Left ventricle myocardium superior (tissue), 1 donor: ENCODE results near the gene RNF113B. TPM values are rescaled to one million over a fixed set of nuclear protein-coding genes. Genes with fewer than 3 reads are reported as not detected.

ENCODE experiments used
- ATAC-seq: fragments of 200-7000 bp; cut with Tn5 transposase; one replicate; pipeline ENCODE4 v1.9.1; 2020; ENCODE audit warnings: mild to moderate bottlenecking, moderate library complexity
- DNase-seq: peaks from one replicate; pipeline ENCODE4 v3.0.0-alpha.2; 2020
- intact Hi-C: fragments of 100-400 bp; cut with micrococcal nuclease; formaldehyde crosslinking; loops from one replicate; pipeline ENCODE4 v1.11.0; 2022
- long read RNA-seq: library from polyadenylated mRNA; unstranded; transcript quantifications from one replicate; pipeline ENCODE4 v2.0.0, GENCODE V29; 2021
- total RNA-seq: library from RNA; stranded (reverse); fragmentation: NEBNext Ultra II Directional; extraction: Animal tissue kit (Norgen Biotek cat#: 25700); gene quantifications from one replicate; pipeline ENCODE4 v1.2.1, GENCODE V29; 2021
- donor health status: DM: no; HTN: yes; CAD: no; lungs with severe emphysema.

Gene RNF113B
- not detected for total RNA-seq
- long read RNA-seq = 0 reads

DNA sequence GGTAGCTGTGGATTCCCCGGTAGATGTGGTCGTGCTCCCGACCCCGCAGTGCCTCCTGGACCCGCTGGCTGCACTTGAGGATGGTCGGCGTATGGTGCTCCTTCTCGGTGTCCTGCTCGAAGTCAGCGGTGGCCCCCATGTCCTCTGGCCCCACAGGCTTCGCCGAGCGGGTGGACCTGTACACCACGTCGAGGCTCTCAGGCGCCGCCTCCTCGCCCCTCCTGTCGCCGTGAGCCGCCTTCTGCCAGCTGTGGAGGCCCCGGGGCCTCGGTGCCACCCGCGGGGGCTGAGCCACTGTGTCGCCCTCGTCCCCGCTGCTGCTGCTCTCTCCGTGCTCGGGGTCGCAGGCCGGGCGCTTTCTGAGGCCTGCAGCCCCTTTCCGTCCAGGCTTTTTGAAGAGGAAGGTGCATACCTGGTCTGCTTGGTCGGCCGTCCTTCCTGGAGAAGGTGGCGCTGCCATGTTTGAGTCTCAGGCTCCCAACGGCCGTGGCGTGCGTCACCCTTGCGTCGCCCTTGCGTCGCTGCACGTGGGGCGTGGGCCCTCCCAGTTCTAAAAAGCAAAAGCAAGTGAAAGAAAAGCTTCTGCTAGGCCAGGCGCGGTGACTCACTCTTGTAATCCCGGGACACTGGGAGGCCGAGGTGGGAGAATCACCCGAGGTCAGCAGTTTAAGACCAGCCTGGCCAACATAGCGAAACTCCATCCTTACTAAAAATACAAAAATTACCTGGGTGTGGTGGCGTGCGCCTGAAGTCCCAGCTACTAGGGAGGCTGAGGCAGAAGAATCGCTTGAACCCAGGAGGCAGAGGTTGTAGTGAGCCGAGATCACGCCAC is at the start of gene RNF113B:
TSS of gene RNF113B (minus strand) at position 493 of the 832 bp plus-strand sequence. CDS start at position 460, 33 bp downstream.
- intact Hi-C loops = no loop called here
- DNase-seq (no peak), ATAC-seq (no peak)

DNA sequence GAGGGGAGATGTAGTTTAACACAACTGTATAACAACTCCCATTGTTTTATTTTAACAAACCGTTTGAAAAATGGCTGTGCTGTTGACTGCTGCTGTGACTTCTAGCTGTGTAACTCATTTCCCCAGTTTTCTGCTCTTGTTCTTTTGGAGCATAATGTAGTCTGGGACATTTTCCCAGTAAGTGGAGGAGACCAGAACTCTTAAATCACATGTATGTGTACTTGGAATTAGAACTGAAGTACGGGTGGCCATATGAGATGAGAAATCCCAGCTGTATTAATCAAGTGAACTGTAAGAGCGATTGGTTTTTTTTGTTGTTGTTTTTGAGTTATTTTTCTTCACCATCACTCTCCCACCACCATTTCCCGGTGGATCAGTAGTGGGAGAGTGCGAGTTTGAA is 49.4 kb upstream of the RNF113B start:
- intact Hi-C loops = no loop called here
- DNase-seq = no peak
- no peak for ATAC-seq

DNA sequence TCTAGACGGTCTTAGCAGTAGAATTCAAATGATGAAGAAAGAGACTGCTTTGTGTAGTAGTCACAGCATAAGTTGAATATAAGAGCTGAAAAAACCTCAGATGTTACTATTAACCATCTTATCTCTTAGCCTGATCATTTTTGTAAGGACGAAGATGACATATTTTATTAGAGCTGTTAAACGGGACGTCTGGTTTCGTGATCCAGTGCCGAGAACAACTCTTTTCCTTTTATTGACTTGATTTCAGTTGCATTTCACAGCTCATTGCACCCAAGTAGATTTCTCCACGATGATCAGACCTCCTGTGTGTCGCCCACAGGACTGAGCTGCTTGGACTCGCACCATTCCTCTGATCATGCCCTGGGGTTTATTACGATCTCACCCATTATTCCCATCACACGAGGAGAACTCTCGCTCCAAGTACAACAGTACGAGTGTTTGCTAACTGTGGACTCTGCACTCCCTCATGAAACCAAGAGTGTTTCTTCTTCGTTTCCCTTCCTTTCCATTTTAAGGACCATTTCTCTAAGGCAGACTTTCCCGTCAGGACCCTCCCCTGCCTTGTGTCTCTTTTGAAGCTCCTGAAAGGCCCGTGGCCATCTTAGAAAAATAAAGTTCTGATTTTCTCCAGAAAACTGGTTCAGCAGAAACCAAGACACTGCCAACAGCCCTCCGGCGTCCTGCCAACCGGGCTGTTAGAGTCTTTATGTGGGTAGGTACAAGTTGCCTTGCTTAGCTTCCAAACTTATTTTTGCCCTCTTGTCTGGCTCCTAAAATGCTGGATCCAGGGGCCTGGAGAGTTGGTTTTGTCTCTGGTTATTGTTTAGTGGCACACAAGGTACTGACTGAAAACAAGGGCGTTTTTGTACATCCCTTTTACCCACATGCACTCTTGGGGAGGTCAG is 48.2 kb upstream of the RNF113B start:
- ATAC-seq (no peak), DNase-seq (no peak)
- intact Hi-C loops = no loop called here

DNA sequence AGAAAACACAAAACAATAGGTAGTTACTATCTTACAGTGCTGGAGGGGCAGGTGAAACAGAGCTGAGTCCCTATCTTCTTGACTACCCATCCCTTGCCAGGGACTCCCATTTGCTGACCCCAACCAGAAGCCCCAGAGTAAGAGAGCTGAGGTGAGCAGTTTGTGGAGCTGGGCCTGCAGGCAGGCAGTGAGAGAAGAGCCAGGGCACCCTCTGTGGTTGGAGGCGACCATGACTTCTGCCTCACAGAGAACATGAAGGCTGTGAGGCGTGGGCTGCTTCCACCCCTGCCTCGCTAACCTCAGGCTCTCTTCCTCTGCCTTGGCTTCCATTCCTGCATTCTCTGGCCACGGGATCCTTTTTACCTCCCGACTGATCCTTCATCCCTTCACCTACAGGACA is 47.5 kb upstream of the RNF113B start:
- intact Hi-C loops = no loop called here
- DNase-seq = no peak
- no peak for ATAC-seq

DNA sequence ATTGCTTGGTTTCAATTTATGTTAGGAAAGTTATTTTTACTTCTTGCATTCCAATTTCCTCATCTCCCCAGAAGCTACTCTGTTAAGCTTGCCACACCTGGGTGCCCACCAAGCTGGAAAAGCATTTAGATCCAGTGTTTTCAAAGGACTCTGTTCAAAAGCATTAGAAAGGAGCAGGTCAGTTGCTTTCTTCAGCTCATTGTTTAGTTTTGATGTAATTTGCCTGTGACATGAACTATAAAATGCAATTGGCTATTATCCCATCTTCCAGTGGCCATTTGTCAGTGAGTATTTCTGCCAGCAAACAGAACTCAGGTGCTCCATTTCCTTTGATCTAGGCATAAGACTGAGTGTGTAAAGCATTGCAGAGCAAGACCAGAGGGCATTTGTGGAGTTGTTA is 46.7 kb upstream of the RNF113B start:
- DNase-seq = no peak
- no peak for ATAC-seq
- intact Hi-C loops = no loop called here

DNA sequence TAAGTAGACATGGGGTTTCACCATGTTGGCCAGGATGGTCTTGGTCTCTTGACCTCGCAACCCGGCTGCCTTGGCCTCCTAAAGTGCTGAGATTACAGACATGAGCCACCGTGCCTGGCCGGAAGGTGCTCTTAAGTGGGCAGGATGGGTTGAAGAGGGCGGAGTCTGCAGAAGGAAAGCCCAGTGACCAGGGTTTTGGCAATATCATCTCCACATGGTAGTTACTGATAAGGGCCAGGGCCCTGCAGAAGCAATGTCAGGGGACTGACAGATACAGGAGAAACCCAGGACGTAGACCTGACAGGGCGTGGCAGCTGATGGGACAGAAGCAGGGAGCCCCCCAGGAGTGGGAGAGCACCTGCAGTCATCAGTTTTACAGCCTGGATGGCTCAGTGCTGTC is 45.7 kb upstream of the RNF113B start:
- intact Hi-C loops = no loop called here
- ATAC-seq (no peak), DNase-seq (no peak)

DNA sequence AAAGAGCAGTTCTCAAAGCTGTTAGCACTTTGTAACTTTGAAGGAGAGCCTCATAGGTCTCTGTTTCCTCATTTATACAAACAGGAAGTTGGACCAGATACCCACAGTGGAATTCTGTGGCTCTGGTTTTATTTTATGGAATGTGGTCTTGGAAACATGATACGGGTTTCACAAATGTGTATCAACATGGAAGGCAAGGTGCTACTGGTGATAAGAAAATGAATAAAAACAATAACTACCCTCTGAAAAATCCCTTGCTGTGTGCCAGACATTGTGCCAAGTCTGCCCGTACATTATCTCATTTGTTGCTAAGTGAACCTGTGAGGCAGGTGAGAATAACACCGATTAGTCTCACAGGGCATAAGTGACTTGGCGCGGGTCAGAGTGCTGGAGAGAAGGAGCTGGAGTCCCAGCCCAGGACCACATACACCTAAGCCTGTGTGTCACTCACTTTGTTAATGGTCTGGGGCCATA is 45.0 kb upstream of the RNF113B start:
- ATAC-seq (no peak), DNase-seq (no peak)
- intact Hi-C loops = no loop called here

DNA sequence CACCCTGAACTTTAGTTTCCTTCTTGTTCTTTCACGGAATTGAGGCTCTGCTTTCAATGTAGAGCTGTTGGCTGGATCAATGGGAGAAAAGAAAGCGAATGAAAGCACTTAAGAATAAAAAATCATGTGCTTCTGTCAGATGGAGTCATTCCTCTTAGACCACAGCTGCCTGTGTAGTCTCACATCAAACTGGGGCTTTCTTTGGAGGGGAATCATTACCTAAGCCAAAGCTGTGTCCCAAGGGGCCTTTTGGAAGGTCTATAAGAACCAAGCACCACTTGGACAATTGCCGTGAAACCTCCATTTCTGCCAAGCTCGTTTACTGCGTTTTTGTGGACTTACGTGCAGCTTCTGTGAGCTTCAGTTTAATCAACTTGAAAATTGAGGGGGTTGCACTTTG is 44.2 kb upstream of the RNF113B start:
- DNase-seq (no peak), ATAC-seq (no peak)
- intact Hi-C loops = no loop called here

DNA sequence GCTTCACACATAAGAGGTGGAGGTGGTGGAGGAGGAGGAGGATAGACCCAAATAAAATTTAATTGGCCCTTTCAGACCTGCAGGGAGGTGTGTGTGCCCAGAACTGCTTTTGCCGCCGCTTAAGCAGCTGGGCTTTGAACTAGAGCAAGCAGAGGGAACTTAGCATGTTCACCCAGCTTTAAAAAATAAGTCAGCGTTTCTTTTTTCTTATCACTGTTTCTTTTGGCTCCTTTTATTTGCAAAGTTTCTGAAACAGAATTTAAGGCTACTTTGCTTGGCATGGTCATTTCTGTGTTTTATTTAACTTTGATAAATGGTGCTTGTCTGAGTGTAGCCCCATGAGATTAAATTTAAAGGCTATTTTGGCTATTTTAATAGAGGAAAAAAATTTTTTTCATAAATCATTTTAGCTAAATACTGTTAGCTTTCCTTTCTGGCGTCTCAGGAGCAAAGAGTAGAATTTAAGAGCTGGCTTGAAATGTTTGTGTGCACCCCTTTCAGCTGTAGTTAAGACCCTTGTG is 43.3 kb upstream of the RNF113B start:
- ATAC-seq (peak; percentile 57), DNase-seq (no peak)
- intact Hi-C loops = no loop called here

DNA sequence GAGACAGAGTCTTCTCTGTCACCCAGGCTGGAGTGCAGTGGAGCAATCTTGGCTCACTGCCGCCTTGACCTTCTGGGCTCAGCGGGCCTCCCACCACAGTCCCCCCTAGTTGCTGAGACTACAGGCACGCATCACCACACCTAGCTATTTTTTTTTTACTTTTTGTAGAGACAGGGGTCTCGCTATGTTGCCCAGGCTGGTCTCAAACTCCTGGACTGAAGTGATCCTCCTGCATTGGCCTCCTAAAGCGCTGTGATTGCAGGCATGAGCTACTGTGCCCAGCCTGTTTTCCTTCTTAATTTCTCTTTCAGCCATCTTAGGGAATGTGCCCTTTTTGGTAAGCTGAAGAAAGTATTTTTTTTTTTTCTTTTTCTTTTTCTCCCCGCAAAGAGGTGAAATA is 42.6 kb upstream of the RNF113B start:
- DNase-seq (no peak), ATAC-seq (no peak)
- intact Hi-C loops = no loop called here

DNA sequence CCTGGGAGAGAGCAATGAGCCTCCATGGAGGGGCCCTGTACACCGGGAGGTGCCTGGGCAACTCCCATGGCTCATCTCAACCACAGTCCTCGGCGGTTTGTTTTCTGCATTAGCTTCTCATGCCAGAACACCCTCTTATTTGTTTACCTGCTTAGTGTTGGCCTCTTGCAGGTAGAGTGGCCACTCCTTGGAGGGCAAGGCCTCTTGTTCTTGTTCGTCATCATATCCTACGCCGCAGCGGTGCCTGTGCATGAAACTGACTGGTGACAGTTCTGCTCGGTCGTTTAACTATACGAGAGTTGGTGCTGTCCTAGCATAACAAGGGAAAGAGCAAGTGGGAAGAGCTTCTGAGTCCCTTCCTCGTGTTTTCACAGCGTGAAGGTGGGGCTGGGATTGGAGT is 40.5 kb upstream of the RNF113B start:
- ATAC-seq (no peak), DNase-seq (no peak)
- intact Hi-C loops = no loop called here

DNA sequence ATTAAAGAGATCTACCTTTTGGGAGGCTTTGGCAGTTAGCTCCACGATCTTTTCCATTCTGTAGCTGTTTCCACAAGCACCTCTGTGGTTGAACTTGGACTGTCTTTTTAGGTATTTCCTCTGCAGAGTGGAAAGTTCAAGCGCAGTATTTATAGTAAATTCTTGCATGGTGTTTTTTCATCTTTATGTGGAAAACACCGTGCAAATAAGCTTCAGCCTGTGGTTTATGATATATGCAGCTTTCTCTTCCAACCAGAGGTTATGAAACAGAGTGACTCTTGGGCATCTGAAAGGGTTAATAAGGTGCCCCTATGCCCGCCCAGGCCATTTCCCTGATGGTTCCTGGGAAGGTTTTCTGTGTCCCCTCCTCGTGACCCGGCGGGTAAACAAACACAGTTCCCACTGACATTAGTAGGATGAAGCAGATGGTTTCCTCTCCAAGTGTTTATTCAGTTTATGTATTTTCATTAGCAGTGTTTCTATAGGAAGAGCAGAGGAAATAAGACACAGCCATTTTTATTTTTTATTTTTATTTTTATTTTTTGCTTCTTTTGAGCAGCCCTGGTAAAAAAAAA is 39.7 kb upstream of the RNF113B start:
- intact Hi-C loops = no loop called here
- ATAC-seq (no peak), DNase-seq (no peak)

DNA sequence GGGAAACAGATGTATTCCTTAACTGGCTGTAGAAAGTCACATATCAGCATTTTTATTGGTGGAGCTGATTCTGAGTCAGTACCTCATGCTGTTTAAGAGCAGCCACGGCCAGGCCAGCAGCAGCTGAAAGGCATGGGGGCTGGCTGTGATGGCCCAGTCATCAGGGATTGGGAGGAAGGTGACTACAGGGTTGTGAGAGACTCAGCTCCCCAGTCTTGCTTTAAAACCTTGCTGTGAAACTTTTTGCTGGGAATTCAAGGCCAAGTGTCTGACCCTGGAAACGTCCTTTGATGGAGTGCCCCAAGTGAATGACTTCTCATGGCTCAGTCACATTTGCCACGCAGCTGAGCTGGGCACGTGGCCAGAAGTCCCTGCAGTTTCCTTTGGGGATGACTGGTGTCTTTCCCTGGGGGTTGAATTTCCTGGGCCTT is 39.1 kb upstream of the RNF113B start:
- ATAC-seq (peak; percentile 59), DNase-seq (peak; percentile 70)
- intact Hi-C loops = no loop called here

DNA sequence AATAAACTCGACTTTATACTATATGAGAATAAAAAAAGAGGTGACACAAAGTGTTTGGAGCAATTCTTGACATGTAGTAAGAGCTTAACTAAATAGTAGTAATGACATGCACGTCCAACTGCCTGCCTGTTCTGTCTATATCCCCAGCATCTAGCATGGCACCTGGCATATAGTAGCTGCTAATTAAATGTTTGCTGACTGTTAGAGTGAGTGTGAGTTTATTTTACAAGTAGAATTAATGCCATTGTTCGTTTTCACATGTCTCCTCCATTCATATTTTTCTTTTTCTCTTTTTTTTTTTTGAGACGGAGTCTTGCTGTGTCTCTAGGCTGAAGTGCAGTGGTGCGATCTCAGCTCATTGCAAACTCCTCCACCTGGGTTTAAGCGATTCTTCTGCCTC is 38.4 kb upstream of the RNF113B start:
- intact Hi-C loops = no loop called here
- DNase-seq (no peak), ATAC-seq (no peak)

DNA sequence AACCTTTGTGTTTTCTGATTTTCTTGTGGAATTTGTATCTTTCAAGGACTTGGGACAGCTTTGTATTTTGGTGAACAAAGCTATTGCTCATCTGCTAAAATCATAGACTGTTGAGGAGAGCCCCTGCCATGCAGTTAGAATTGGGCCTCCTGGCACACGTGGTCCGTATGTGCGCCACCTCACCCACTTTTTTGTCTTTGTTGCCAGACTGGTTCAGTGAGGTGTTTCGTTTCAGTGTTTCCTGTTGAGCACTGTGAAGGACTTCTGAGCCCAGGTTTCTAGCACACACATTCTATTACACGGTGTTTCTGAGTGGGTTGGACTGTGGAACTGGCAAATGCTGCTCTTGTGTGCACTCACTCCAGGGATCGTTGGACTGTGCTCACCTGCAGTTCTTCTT is 37.6 kb upstream of the RNF113B start:
- intact Hi-C loops = no loop called here
- DNase-seq (no peak), ATAC-seq (no peak)

DNA sequence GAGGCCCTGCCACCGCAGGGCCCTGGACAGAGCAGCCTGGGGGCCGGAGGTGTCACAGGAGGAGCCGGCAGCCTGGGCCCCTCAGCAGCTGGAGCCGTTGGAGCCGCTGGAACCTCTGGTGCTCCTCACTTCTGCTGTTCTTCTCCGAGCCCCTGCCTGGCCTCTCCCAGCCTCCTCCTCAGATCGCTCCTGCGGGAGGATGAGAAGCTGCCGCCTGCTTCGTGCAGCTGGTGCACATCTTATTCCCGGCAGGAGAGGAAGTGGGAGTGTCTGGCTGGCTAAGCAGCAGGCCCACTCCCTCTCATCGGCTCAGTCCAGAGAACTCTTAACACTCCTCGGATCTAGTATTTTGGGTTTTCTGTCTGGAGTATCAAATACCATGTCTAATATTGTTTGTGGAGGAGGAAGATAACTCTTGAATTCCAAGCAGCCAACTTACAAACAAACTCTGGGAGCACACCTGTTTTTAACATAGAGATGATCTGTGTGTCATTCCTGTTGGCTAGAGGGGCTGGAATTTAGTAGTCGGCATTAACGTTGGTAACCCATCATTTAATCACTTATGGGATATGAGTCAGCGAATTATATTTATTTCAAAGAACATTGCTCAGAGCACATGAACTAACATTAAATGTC is 37.1 kb upstream of the RNF113B start:
- ATAC-seq (no peak), DNase-seq (no peak)
- intact Hi-C loops = no loop called here

DNA sequence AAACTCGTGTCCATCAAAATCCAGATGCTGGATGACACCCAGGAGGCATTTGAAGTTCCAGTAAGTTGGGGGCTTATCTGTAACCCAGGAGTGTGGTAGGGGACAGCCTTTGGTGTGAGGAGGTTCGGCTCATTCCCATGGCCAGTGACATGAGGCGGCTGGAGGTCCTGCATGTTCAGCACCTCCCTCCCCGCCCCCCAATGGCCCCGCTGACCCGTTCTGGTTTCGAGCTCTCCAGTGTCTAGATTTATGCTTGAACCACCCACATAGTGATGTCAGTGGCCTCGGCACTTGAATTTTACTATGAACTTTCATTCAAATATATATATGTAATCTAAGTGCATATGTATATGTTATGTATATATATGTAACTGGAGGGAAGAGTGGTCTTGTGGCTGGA is 36.3 kb upstream of the RNF113B start:
- ATAC-seq = no peak
- intact Hi-C loops = no loop called here

DNA sequence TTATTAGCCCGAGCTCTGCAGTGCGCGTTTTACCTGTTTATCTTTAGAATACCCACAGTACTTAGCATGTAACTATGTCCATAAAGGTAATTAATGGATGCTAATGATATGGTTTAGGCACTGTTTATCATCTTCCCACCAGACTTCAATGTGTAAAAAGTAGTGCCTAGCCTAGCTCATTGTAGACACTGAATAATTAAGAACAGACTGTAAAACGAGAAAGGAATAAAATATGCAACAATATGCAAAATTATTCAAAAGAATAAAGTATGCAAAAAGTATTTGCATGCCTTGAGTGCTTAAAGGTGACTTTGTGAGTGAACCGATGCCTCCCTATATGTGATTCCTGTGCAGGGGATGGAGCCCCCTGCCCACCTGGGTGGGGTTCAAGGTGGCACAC is 35.7 kb upstream of the RNF113B start:
- no peak for ATAC-seq
- intact Hi-C loops = no loop called here
- no peak for DNase-seq

More for the DNA sequence above, 36.3 kb upstream of the RNF113B start:
- DNase-seq = no peak

DNA sequence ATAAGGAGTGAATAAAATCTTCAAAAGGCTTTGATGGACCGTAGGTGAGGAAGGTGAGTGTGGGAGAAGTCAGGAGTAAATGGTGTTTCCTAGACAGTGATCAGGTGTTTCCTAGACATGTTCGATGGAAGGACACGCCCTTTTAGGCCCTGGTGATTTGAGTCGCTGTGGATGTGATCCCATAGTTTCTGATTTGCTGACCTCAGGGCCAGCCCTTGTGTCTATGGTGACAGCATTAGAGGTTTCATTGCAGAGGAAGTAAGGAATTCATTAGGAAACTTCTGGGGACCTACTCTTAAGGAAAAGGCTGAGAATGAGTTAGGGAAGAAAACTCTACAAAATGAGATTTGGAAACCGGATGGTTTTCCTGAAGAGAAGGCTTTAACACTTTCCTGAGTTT is 31.5 kb upstream of the RNF113B start:
- DNase-seq (no peak), ATAC-seq (no peak)
- intact Hi-C loops = no loop called here
